Measurements from ENCODE around the gene RPS6KA1. TPM values are rescaled to one million over a fixed set of nuclear protein-coding genes. Genes with fewer than 3 reads are reported as not detected.

Gene RPS6KA1
- total and polyA plus RNA-seq, 9 of the 15 experiments (the other 6 are each of a cell fraction or from before 2014, with no cell fraction given), result 2.4 to 61.0 (median 35.5) TPM

DNA sequence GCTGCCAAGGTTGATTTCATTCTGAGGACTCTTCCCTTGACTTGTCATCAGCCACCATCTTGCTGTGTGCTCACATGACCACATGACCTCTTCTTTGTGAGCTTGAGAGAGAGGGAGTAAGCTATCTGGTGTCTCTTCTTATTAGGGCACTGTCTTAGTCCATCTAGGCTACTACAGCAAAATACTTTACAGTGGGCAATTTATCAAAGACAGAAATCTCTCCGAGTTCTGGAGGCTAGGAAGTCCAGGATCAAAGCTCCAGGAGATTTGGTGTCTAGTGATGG is 11.9 kb upstream of the RPS6KA1 start (continued):
- TF ChIP-seq, protein P1, sequence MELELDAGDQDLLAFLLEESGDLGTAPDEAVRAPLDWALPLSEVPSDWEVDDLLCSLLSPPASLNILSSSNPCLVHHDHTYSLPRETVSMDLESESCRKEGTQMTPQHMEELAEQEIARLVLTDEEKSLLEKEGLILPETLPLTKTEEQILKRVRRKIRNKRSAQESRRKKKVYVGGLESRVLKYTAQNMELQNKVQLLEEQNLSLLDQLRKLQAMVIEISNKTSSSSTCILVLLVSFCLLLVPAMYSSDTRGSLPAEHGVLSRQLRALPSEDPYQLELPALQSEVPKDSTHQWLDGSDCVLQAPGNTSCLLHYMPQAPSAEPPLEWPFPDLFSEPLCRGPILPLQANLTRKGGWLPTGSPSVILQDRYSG (tag; conservative IDR thresholded peaks at IDR 0.05; ENCODE audit: low read depth), result no peak
- no peak for TF ChIP-seq NR2C2 (CRISPR knock-in tag; IDR thresholded peaks at IDR 0.05)
- TF ChIP-seq NR2C2 (tag; IDR thresholded peaks at IDR 0.05), result peak; percentile 40; the same call in 1 of the 2 replicates
- no peak for TF ChIP-seq ZSCAN32 (CRISPR knock-in tag; IDR thresholded peaks at IDR 0.05)
- TF ChIP-seq PCBP1 (IDR thresholded peaks at IDR 0.05; ENCODE audit: low read depth, low read length, poor library complexity, severe bottlenecking), result no peak
- 0 out of 2 replicates have a peak, but pooled peaks have one; percentile 4 for TF ChIP-seq CBFA2T2 (conservative IDR thresholded peaks at IDR 0.05)
- peak; percentile 31; the same call in 1 of the 2 replicates for TF ChIP-seq SPI1 (IDR thresholded peaks at IDR 0.05; ENCODE audit: borderline replicate concordance, low read depth, low read length)
- TF ChIP-seq ZNF445 (CRISPR knock-in tag; IDR thresholded peaks at IDR 0.05; ENCODE audit: low read depth), result no peak
- TF ChIP-seq ATF1 (CRISPR knock-in tag; IDR thresholded peaks at IDR 0.05), result no peak
- no peak for TF ChIP-seq ATF1 (tag; IDR thresholded peaks at IDR 0.05)
- TF ChIP-seq IRF2 (CRISPR knock-in tag; IDR thresholded peaks at IDR 0.05), result no peak
- TF ChIP-seq, protein P2, sequence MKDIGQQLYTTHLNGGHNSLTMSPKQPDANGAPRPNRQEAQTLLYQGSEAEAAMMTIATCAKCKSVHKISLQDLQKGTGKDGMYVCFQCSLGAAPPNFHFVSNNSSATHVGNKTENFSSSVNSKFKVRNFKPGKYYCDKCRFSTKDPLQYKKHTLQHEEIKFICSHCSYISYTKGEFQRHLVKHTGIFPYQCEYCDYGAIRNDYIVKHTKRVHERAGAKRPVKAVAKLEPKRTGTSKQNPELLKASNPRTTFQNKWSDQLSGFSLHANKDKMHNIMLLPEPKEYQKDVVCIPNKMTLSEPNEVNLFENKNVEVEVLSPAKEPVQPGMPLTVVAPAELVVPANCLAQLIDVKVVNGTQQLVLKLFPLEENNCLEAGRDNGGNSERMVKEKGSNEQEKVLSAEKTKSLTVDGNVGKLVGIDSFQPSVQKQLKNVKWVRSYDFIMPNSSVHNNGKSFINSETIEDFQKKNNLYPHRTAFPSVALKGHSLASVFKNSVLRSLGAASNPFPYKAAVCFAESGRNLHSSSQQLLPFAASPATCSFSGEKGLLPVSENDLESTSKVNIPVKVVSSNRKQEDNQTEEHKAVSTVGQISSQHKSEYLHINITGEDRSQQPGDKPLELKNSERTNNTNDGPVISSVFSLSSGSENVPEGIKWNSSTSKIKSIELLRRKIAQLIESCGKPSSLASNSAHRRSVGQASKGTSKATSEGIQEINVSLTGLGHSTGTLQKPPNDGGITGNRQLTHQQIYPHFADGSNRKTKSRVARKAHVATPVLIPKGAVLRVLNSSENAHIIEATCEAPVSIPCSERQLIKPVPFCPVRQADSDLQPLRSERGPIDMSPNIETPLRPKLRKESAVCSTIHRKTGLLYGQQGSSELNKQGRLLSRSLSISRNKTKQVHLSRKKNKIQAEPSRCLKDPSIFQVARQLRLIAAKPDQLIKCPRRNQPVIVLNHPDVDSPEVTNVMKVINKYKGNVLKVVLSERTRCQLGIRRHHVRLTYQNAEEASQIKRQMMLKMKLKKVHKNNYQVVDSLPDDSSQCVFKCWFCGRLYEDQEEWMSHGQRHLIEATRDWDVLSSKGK (CRISPR knock-in tag; IDR thresholded peaks at IDR 0.05), result no peak
- 0 out of 2 replicates have a peak, but pooled peaks have one; percentile 55 for TF ChIP-seq EHMT2 (IDR thresholded peaks at IDR 0.05)
- TF ChIP-seq POU5F1 (IDR thresholded peaks at IDR 0.05; ENCODE audit: borderline replicate concordance, low read depth, low read length, partially characterized antibody), result no peak
- no peak for TF ChIP-seq NR2C1 (IDR thresholded peaks at IDR 0.05)
- TF ChIP-seq NR2C1 (tag; IDR thresholded peaks at IDR 0.05), result peak; percentile 43; the same call in 1 of the 2 replicates
- TF ChIP-seq, protein P3, sequence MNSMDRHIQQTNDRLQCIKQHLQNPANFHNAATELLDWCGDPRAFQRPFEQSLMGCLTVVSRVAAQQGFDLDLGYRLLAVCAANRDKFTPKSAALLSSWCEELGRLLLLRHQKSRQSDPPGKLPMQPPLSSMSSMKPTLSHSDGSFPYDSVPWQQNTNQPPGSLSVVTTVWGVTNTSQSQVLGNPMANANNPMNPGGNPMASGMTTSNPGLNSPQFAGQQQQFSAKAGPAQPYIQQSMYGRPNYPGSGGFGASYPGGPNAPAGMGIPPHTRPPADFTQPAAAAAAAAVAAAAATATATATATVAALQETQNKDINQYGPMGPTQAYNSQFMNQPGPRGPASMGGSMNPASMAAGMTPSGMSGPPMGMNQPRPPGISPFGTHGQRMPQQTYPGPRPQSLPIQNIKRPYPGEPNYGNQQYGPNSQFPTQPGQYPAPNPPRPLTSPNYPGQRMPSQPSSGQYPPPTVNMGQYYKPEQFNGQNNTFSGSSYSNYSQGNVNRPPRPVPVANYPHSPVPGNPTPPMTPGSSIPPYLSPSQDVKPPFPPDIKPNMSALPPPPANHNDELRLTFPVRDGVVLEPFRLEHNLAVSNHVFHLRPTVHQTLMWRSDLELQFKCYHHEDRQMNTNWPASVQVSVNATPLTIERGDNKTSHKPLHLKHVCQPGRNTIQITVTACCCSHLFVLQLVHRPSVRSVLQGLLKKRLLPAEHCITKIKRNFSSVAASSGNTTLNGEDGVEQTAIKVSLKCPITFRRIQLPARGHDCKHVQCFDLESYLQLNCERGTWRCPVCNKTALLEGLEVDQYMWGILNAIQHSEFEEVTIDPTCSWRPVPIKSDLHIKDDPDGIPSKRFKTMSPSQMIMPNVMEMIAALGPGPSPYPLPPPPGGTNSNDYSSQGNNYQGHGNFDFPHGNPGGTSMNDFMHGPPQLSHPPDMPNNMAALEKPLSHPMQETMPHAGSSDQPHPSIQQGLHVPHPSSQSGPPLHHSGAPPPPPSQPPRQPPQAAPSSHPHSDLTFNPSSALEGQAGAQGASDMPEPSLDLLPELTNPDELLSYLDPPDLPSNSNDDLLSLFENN (IDR thresholded peaks at IDR 0.05; ENCODE audit: low read depth in 2 of 2, low read length in 2 of 2), result no peak
- TF ChIP-seq CSDE1 (IDR thresholded peaks at IDR 0.05), result no peak
- no peak for TF ChIP-seq BACH1 (tag; IDR thresholded peaks at IDR 0.05)
- peak in 1 of 3 experiments; percentile 64 for TF ChIP-seq YY1 (IDR thresholded peaks at IDR 0.05; ENCODE audit: borderline replicate concordance in 1 of 3, control insufficient read depth in 1 of 3, extremely low read depth in 1 of 3, insufficient read depth in 3 of 3, insufficient read length in 1 of 3, insufficient replicate concordance in 2 of 3, low read depth in 1 of 3, low read length in 2 of 3)
- TF ChIP-seq FOXK1 (CRISPR knock-in tag; IDR thresholded peaks at IDR 0.05; ENCODE audit: borderline replicate concordance), result no peak
- TF ChIP-seq ZNF311 (CRISPR knock-in tag; IDR thresholded peaks at IDR 0.05), result no peak
- no peak for TF ChIP-seq IFI16 (CRISPR knock-in tag; IDR thresholded peaks at IDR 0.05)
